SK-N-MC (cell line): ENCODE results near the gene ADCK1.

ENCODE experiments used
- EZH2 ChIP-seq: fragments of 200-600 bp; sonication (generic); IDR thresholded peaks from one replicate; pipeline ENCODE4 v1.6.1; 2017; ENCODE audit warnings: antibody characterized with exemption
- FOXP2 ChIP-seq: optimal IDR thresholded peaks from 2 replicates; pipeline ENCODE3; 2011; ENCODE audit warnings: mild to moderate bottlenecking, moderate library complexity; ENCODE audit not compliant: insufficient read depth; ENCODE audit errors: extremely low read length, control extremely low read depth
- POLR2AphosphoS5 ChIP-seq: IDR thresholded peaks from 2 replicates; pipeline ENCODE4 v1.6.1; 2012; ENCODE audit warnings: mild to moderate bottlenecking, low read depth, low read length, borderline replicate concordance

GRCh38 chr14:77903221-77903620 is 103.3 kb downstream of the ADCK1 start:
- TF ChIP-seq POLR2AphosphoS5 (peak; percentile 55; the same call in 1 of the 2 replicates), EZH2 (no peak), FOXP2 (peak; percentile 81)
